Mesothelial cell of epicardium (in vitro differentiated cells): ENCODE measurements around the gene SLC22A2. TPM values are rescaled to one million over a fixed set of nuclear protein-coding genes. Genes with fewer than 3 reads are reported as not detected.

ENCODE experiments used
- DNase-seq, 2 experiments: peaks; one replicate each; pipeline ENCODE4 v3.0.0; 2021; ENCODE audit warnings: low spot score in 2 of 2; ENCODE audit not compliant: unreplicated experiment in 2 of 2
- H3K27ac Mint-ChIP-seq: 2 replicates; pipeline ENCODE4 v1.8.0; 2021; ENCODE audit warnings: mixed read lengths
- H3K27me3 Mint-ChIP-seq: 2 replicates; pipeline ENCODE4 v1.8.0; 2021; ENCODE audit warnings: low read depth, mixed read lengths
- H3K36me3 Mint-ChIP-seq: 2 replicates; pipeline ENCODE4 v1.8.0; 2021; ENCODE audit warnings: mixed read lengths
- H3K4me1 Mint-ChIP-seq: 2 replicates; pipeline ENCODE4 v1.8.0; 2021; ENCODE audit warnings: mixed read lengths
- H3K4me3 Mint-ChIP-seq: 2 replicates; pipeline ENCODE4 v1.8.0; 2021; ENCODE audit warnings: mild to moderate bottlenecking, moderate library complexity, mixed read lengths
- H3K9me3 Mint-ChIP-seq: 2 replicates; pipeline ENCODE4 v1.8.0; 2021; ENCODE audit warnings: mixed read lengths
- total RNA-seq: library from RNA; stranded (reverse); gene quantifications from 3 replicates; pipeline ENCODE4 v1.2.1, GENCODE V29; 2021
- TF ChIP-seq, protein P1 (sequence below): fragments of 200-600 bp; sonication (generic); IDR thresholded peaks from one replicate; pipeline ENCODE4 v1.5.0; 2021; ENCODE audit warnings: antibody characterized with exemption; ENCODE audit not compliant: unreplicated experiment

SLC22A2 gene
- total RNA-seq, 1 donor from 2014 or later, result 0.07 TPM

- Mint-ChIP-seq H3K27me3 (no peaks in the 10 kb centered on the region), H3K4me1 (no peaks in the 10 kb centered on the region), H3K9me3 (peaks cover 4% of the 10 kb centered on the region), H3K4me3 (no peak overlapping the region), H3K36me3 (no peaks in the 10 kb centered on the region), H3K27ac (no peak overlapping the region)
- no peak for DNase-seq
- TF ChIP-seq, protein P1, sequence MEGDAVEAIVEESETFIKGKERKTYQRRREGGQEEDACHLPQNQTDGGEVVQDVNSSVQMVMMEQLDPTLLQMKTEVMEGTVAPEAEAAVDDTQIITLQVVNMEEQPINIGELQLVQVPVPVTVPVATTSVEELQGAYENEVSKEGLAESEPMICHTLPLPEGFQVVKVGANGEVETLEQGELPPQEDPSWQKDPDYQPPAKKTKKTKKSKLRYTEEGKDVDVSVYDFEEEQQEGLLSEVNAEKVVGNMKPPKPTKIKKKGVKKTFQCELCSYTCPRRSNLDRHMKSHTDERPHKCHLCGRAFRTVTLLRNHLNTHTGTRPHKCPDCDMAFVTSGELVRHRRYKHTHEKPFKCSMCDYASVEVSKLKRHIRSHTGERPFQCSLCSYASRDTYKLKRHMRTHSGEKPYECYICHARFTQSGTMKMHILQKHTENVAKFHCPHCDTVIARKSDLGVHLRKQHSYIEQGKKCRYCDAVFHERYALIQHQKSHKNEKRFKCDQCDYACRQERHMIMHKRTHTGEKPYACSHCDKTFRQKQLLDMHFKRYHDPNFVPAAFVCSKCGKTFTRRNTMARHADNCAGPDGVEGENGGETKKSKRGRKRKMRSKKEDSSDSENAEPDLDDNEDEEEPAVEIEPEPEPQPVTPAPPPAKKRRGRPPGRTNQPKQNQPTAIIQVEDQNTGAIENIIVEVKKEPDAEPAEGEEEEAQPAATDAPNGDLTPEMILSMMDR, result no peak
Measured at GRCh38 chr6:160285541-160286105, 27.0 kb upstream of the SLC22A2 start.

DNA sequence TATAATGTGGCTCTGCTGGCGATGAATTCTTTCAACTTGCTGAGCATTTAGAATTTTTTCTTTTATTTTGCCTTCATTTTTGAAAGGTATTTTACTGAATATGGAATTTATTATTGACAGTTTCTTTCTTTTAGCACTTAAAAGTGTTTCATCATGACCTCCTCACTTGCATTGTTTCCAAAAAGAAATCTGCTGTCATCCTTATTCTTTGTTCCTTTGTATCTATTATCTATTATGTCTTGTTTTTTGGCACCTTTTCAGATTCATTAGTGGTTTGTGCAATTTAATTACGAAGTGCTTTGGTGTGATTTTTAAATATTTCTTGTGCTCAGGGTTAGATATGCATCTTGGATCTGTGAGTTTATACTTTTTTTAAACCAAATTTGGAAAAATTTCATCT lies 26.0 kb upstream of the SLC22A2 start:
- Mint-ChIP-seq H3K4me3 (no peak overlapping the region), H3K27me3 (no peaks in the 10 kb centered on the region), H3K9me3 (peaks cover 11% of the 10 kb centered on the region), H3K36me3 (no peaks in the 10 kb centered on the region), H3K4me1 (no peaks in the 10 kb centered on the region), H3K27ac (no peak overlapping the region)
- TF ChIP-seq, protein P1, result no peak
- no peak for DNase-seq

DNA sequence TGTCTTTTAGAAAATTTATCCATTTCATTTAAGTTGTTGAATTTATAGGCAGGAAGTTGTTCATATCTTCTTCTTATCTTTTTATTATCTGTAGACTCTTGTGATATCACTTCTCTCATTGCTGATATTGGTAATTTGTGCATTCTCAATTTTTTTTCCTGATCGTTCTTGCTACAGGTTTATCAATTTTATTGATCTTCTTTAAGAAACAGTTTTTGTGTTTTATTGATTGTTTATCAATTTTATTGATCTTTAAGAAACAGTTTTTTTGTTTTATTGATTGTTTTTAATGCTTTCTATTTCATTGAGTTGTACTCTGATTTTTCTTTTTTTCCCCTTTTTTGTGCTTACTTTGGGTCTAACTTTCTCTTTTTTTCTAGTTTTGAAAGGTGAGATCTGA lies 23.8 kb upstream of the SLC22A2 start:
- Mint-ChIP-seq H3K36me3 (no peaks in the 10 kb centered on the region), H3K27me3 (no peaks in the 10 kb centered on the region), H3K27ac (no peak overlapping the region), H3K9me3 (peaks cover 12% of the 10 kb centered on the region), H3K4me3 (no peak overlapping the region), H3K4me1 (no peaks in the 10 kb centered on the region)
- DNase-seq, result no peak
- TF ChIP-seq, protein P1, result no peak

- H3K27me3 Mint-ChIP-seq, result peaks cover 1% of the 10 kb centered on the region
- H3K36me3 Mint-ChIP-seq, result no peaks in the 10 kb centered on the region
- no peak overlapping the region for H3K4me3 Mint-ChIP-seq
- H3K27ac Mint-ChIP-seq, result no peak overlapping the region
- peaks cover 11% of the 10 kb centered on the region for H3K9me3 Mint-ChIP-seq
- H3K4me1 Mint-ChIP-seq, result no peaks in the 10 kb centered on the region
- TF ChIP-seq, protein P1, result no peak
- no peak for DNase-seq
Measured at GRCh38 chr6:160279850-160280249, 21.2 kb upstream of the SLC22A2 start.

DNA sequence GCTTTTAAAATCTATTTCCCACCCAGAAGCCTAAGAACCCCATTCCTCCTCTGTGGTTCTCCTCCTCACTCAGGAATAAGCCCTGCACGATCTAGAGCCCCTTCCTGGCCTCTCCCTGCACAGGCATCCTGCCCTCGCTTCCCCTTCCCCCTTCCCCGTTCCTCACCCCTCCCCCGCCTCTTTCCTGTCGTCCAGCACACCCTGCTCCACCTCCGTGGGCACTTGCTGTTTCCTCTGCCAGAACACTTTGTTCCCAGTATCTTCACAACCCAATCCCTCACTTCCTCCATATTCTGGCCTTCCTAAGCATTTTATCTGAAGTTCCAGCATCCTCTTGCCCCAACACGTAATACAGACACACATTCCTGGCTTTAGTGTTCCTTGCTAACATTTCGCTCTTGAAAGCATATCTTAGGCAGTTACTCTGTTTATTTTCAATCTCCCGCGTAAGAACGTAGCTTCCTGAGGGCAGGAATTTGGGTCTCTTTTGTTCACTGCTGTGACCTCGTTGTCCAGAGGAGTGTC lies 20.2 kb upstream of the SLC22A2 start:
- Mint-ChIP-seq H3K4me3 (no peak overlapping the region), H3K4me1 (no peaks in the 10 kb centered on the region), H3K36me3 (no peaks in the 10 kb centered on the region), H3K27me3 (peaks cover 1% of the 10 kb centered on the region), H3K9me3 (peaks cover 8% of the 10 kb centered on the region), H3K27ac (no peak overlapping the region)
- TF ChIP-seq, protein P1, result no peak
- DNase-seq, result no peak
